HCT116 (cell line): ENCODE data around the gene BSG. TPM values are rescaled to one million over a fixed set of nuclear protein-coding genes. Genes with fewer than 3 reads are reported as not detected.

Source experiments
- ATAC-seq: fragments of 200-7000 bp; cut with Tn5 transposase; 2 replicates; pipeline ENCODE4 v1.9.1; 2020; ENCODE audit warnings: mild to moderate bottlenecking, moderate library complexity
- BruUV-seq: library from RNA; stranded (reverse); fragments of 400-500 nt; replicated peaks from 2 replicates; lab custom pipeline; 2021; lab: Mats Ljungman, UMichigan
- CTCF ChIA-PET: fragments of 300-600 bp; sonication (Branson Sonifier 250); formaldehyde crosslinking; loops from one replicate; lab custom pipeline; 2021; ENCODE audit warnings: antibody characterized with exemption; lab: Charles Lee
- POLR2A ChIA-PET: fragments of 300-600, 350-600 bp; sonication (Branson Sonifier 250); formaldehyde crosslinking; loops from one replicate; lab custom pipeline; 2021; ENCODE audit warnings: antibody characterized with exemption; lab: Charles Lee
- RAD21 ChIA-PET, 2 experiments: fragments of 300-600 bp; sonication (Branson Sonifier 250); formaldehyde crosslinking; loops; one replicate each; lab custom pipeline; 2023; ENCODE audit warnings: low total read pairs in 2 of 2; ENCODE audit not compliant: uncharacterized antibody in 2 of 2, unreplicated experiment in 2 of 2, low non-redundant PET in 1 of 2; lab: Charles Lee
- DNase-seq: peaks from one replicate; pipeline ENCODE4 v3.0.0-alpha.2; 2010; ENCODE audit warnings: low read depth, low spot score
- H2AFZ ChIP-seq: fragments of 200-600 bp; shearing (Covaris generic), sonication (generic); 2 replicates; pipeline ENCODE4 v1.6.1; 2017; ENCODE audit warnings: low read depth, mixed run types, mixed read lengths, antibody characterized with exemption, low read length; ENCODE audit not compliant: poor library complexity, severe bottlenecking
- H3K27ac ChIP-seq: 2 replicates; pipeline ENCODE4 v1.5.1; 2012; ENCODE audit warnings: low read depth, low read length
- H3K27me3 ChIP-seq: fragments of 200-600 bp; sonication (generic); 2 replicates; pipeline ENCODE4 v1.6.1; 2016; ENCODE audit warnings: mixed run types, low read length, mixed read lengths; ENCODE audit not compliant: insufficient read depth
- H3K36me3 ChIP-seq, 2 experiments: fragments of 200-500 bp in 1 of 2; fragments of 200-600 bp in 1 of 2; sonication (Bioruptor generic) in 1 of 2; sonication (generic) in 1 of 2; 2 replicates each; pipeline versions ENCODE4 v1.5.1 to v1.6.1; 2014 to 2016; ENCODE audit warnings: low read length in 2 of 2, inconsistent platforms in 1 of 2, mixed read lengths in 1 of 2, mixed run types in 1 of 2; ENCODE audit not compliant: insufficient read depth in 2 of 2, control insufficient read depth in 1 of 2
- H3K4me1 ChIP-seq, 2 experiments: fragments of 200-600 bp in 1 of 2; sonication (generic) in 1 of 2; 2 replicates each; pipeline versions ENCODE4 v1.5.1 to v1.6.1; 2012 to 2017; ENCODE audit warnings: low read length in 2 of 2, inconsistent platforms in 1 of 2, mild to moderate bottlenecking in 1 of 2, mixed read lengths in 1 of 2, mixed run types in 1 of 2, moderate library complexity in 1 of 2; ENCODE audit not compliant: insufficient read depth in 2 of 2, control insufficient read depth in 1 of 2
- H3K4me2 ChIP-seq: fragments of 200-600 bp; sonication (generic); 2 replicates; pipeline ENCODE4 v1.6.1; 2017; ENCODE audit warnings: mixed run types, low read length, mixed read lengths
- H3K4me3 ChIP-seq, 2 experiments: fragments of 200-600 bp in 1 of 2; sonication (generic) in 1 of 2; replicated peaks in 1 of 2; 2 replicates each; pipeline ENCODE4 v1.5.1; 2011 to 2016; ENCODE audit warnings: low read length in 2 of 2, control low read depth in 1 of 2, low read depth in 1 of 2, mild to moderate bottlenecking in 1 of 2, mixed read lengths in 1 of 2, mixed run types in 1 of 2
- H3K79me2 ChIP-seq: fragments of 200-600 bp; sonication (generic); 2 replicates; pipeline ENCODE4 v1.6.1; 2017; ENCODE audit warnings: mild to moderate bottlenecking, mixed run types, low read length, moderate library complexity, mixed read lengths; ENCODE audit not compliant: insufficient read depth
- H3K9ac ChIP-seq: fragments of 200-600 bp; sonication (generic); 2 replicates; pipeline ENCODE4 v1.6.1; 2016; ENCODE audit warnings: low read length, mixed read lengths
- H3K9me2 ChIP-seq: fragments of 200-600 bp; sonication (generic), shearing (Covaris generic); 2 replicates; pipeline ENCODE4 v1.6.1; 2017; ENCODE audit warnings: mixed run types, mild to moderate bottlenecking, moderate library complexity; ENCODE audit not compliant: insufficient read depth
- H3K9me3 ChIP-seq, 2 experiments: fragments of 200-500 bp in 1 of 2; fragments of 200-600 bp in 1 of 2; sonication (Bioruptor generic) in 1 of 2; sonication (generic) in 1 of 2; 2 replicates each; pipeline ENCODE4 v1.6.1; 2014 to 2017; ENCODE audit warnings: low read length in 2 of 2, mixed read lengths in 2 of 2, inconsistent platforms in 1 of 2, low read depth in 1 of 2, mild to moderate bottlenecking in 1 of 2, mixed run types in 1 of 2, moderate library complexity in 1 of 2; ENCODE audit not compliant: control insufficient read depth in 1 of 2, insufficient read depth in 1 of 2
- H4K20me1 ChIP-seq: fragments of 200-600 bp; sonication (generic), shearing (Covaris generic); 2 replicates; pipeline ENCODE4 v1.6.1; 2017; ENCODE audit warnings: mixed run types, mild to moderate bottlenecking, moderate library complexity; ENCODE audit not compliant: insufficient read depth
- CEBPB ChIP-seq: IDR thresholded peaks from 2 replicates; pipeline ENCODE4 v1.6.1; 2012; ENCODE audit warnings: low read depth
- CTCF ChIP-seq, 3 experiments: fragments of 200-600 bp in 1 of 3; sonication (generic) in 1 of 3; IDR thresholded peaks in 2 of 3; conservative IDR thresholded peaks in 1 of 3; 2 replicates each; pipeline ENCODE4 v1.5.1; 2012 to 2017; ENCODE audit warnings: low read depth in 2 of 3, low read length in 2 of 3, antibody characterized with exemption in 1 of 3, borderline replicate concordance in 1 of 3, control low read depth in 1 of 3, mild to moderate bottlenecking in 1 of 3, mixed read lengths in 1 of 3, mixed run types in 1 of 3, moderate library complexity in 1 of 3; ENCODE audit not compliant: insufficient read depth in 1 of 3
- EGR1 ChIP-seq: IDR thresholded peaks from 2 replicates; pipeline ENCODE4 v1.6.1; 2012; ENCODE audit warnings: low read depth
- ELF1 ChIP-seq: IDR thresholded peaks from 2 replicates; pipeline ENCODE4 v1.6.1; 2012; ENCODE audit warnings: low read depth, borderline replicate concordance
- EZH2phosphoT487 ChIP-seq: fragments of 200-600 bp; IDR thresholded peaks from 2 replicates; pipeline ENCODE4 v1.6.1; 2018; ENCODE audit warnings: antibody characterized with exemption, borderline replicate concordance
- FOSL1 ChIP-seq: IDR thresholded peaks from 2 replicates; pipeline ENCODE4 v1.6.1; 2012; ENCODE audit warnings: low read depth
- JUND ChIP-seq: IDR thresholded peaks from 2 replicates; pipeline ENCODE4 v1.6.1; 2012
- SIN3A ChIP-seq: IDR thresholded peaks from 2 replicates; pipeline ENCODE4 v1.6.1; 2012; ENCODE audit warnings: low read depth
- SRF ChIP-seq: IDR thresholded peaks from 2 replicates; pipeline ENCODE4 v1.6.1; 2012; ENCODE audit warnings: low read depth
- TCF7L2 ChIP-seq: IDR thresholded peaks from 2 replicates; pipeline ENCODE4 v1.7.0; 2011; ENCODE audit warnings: borderline replicate concordance, inconsistent platforms; ENCODE audit not compliant: insufficient read depth, insufficient read length; ENCODE audit errors: extremely low read depth
- YY1 ChIP-seq: IDR thresholded peaks from 2 replicates; pipeline ENCODE4 v1.6.1; 2011; ENCODE audit warnings: low read length, low read depth, moderate library complexity, mild to moderate bottlenecking; ENCODE audit not compliant: insufficient replicate concordance; ENCODE audit errors: extremely low read depth
- ZBTB33 ChIP-seq: IDR thresholded peaks from 2 replicates; pipeline ENCODE4 v1.6.1; 2011; ENCODE audit warnings: mild to moderate bottlenecking, low read length, moderate library complexity; ENCODE audit not compliant: insufficient replicate concordance; ENCODE audit errors: extremely low read depth
- ZFX ChIP-seq: fragments of 450-650 bp; IDR thresholded peaks from 2 replicates; pipeline ENCODE4 v1.6.1; 2017
- ZNF274 ChIP-seq: fragments of 200-500 bp; sonication (Bioruptor generic); IDR thresholded peaks from 2 replicates; pipeline ENCODE4 v1.6.1; 2014; ENCODE audit warnings: mild to moderate bottlenecking, low read depth, low read length, inconsistent platforms
- intact Hi-C: fragments of 100-400 bp; cut with micrococcal nuclease; formaldehyde crosslinking; loops from 2 replicates; pipeline ENCODE4 v1.10.0; 2022
- total RNA-seq: library from RNA; stranded (reverse); gene quantifications from one replicate; pipeline ENCODE4 v1.2.1, GENCODE V29; 2021; ENCODE audit not compliant: unreplicated experiment
- TF ChIP-seq, protein P1 (sequence below): IDR thresholded peaks from 2 replicates; pipeline ENCODE4 v1.6.1; 2012

BSG gene
- total RNA-seq, 1 experiment from 2014 or later: 603 TPM

DNA sequence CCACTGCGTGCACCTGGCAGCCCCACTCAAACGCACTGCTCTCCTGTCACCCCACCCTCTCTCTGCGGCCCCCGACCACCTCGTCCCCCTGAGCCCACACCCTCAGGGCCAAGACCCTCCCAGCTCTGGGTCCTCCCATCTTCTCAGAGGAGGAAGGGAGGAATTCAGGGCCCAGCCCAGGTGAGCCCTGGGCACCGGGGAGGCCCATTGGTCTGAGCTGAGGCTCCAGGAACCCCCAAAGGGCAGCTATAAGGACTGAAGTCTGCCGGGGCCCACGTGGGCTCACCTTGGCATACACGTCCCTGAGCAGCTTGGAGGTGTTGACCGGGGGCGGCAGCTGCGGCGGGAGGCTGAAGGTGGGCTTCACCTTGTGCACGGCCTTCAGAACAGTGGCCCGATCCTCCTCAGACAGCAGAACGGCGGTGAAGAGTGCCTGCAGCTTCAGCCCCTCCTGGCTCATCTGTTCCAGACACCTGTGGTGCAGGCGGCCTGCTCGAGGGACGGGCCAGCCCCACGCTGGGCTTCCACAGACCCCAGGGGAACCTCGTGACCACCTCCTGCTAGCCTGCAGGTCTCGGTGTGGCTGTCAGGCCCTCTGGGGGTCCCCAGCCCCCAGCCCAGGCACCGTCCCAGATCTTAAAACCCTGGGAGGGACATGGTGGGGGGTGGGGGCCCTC, 52.2 kb downstream of the BSG start:
- H3K9me2 ChIP-seq: no peaks in the 10 kb centered on the region
- H3K4me1 ChIP-seq: peaks cover 4 to 21% of the 10 kb centered on the region in 2 experiments; a peak in 3 of 4 replicates
- peaks cover 23% of the 10 kb centered on the region for H3K79me2 ChIP-seq
- no peaks in the 10 kb centered on the region for H3K9me3 ChIP-seq
- POLR2A ChIA-PET: no interaction called here
- DNase-seq: no peak
- H3K36me3 ChIP-seq: peaks cover 5 to 57% of the 10 kb centered on the region in 2 experiments
- no peak overlapping the region for H2AFZ ChIP-seq
- 0 out of 2 replicates have a peak overlapping the region, but pooled peaks have one; percentile 3 for H3K9ac ChIP-seq
- H3K4me2 ChIP-seq: peak overlapping the region; percentile 50
- intact Hi-C loops: no loop called here
- H3K27ac ChIP-seq: peak overlapping the region; percentile 53; the same call in 1 of the 2 replicates
- no peaks in the 10 kb centered on the region for H3K27me3 ChIP-seq
- no peaks in the 10 kb centered on the region for H4K20me1 ChIP-seq
- TF ChIP-seq EGR1: no peak
- no peak for TF ChIP-seq CEBPB
- TF ChIP-seq, all 23 proteins: peak for 0
- ChIA-PET CTCF (no interaction called here), RAD21 (no interaction called here)
- no peak for ATAC-seq
- H3K4me3 ChIP-seq: no peak overlapping the region
- BruUV-seq: no TSS peak

DNA sequence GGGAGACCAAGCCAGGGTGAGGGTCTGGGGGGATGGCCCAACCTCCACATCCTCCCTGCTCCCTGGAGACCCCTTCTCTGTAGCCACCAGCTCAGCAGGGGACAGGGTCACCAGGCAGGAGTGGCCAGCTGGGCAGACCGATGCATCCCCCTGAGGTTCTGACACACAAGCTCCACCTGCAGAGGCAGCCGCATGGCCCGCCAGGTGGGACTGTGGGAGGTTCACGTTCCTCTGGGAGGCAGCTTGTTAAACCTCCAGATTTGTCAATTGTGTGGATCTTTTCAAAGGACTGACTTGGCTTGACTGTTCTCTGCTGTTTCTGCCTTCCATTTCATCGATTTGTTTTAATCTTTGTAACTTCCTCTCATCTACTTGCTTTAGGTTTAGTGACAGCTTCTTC, 52.9 kb downstream of the BSG start:
- RAD21 ChIA-PET: no interaction called here
- intact Hi-C loops: no loop called here
- H3K27me3 ChIP-seq: no peaks in the 10 kb centered on the region
- no peak overlapping the region for H3K4me3 ChIP-seq
- CTCF ChIA-PET: no interaction called here
- no peak overlapping the region for H2AFZ ChIP-seq
- peaks cover 4 to 21% of the 10 kb centered on the region in 2 experiments; a peak in 3 of 4 replicates for H3K4me1 ChIP-seq
- H3K9me3 ChIP-seq: no peaks in the 10 kb centered on the region
- H3K79me2 ChIP-seq: peaks cover 28% of the 10 kb centered on the region
- DNase-seq: no peak
- POLR2A ChIA-PET: no interaction called here
- BruUV-seq: no TSS peak
- H3K9ac ChIP-seq: no peak overlapping the region
- H3K4me2 ChIP-seq: no peak overlapping the region
- no peak overlapping the region; the same call in 1 of the 2 replicates for H3K27ac ChIP-seq
- H3K36me3 ChIP-seq: peaks cover 7 to 53% of the 10 kb centered on the region in 2 experiments
- ATAC-seq: no peak
- no peaks in the 10 kb centered on the region for H4K20me1 ChIP-seq
- no peaks in the 10 kb centered on the region for H3K9me2 ChIP-seq
- no peak for TF ChIP-seq SIN3A
- TF ChIP-seq ZNF274: no peak
- TF ChIP-seq YY1: no peak
- TF ChIP-seq CEBPB: no peak
- TF ChIP-seq CTCF (IDR thresholded peaks at IDR 0.05 in 2 of 3, conservative IDR thresholded peaks at IDR 0.05 in 1 of 3; ENCODE audit: borderline replicate concordance in 1 of 3, insufficient read depth in 1 of 3, low read depth in 2 of 3, low read length in 2 of 3): no peak
- no peak for TF ChIP-seq EZH2phosphoT487
- TF ChIP-seq, protein P1, sequence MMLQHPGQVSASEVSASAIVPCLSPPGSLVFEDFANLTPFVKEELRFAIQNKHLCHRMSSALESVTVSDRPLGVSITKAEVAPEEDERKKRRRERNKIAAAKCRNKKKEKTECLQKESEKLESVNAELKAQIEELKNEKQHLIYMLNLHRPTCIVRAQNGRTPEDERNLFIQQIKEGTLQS: no peak
- no peak for TF ChIP-seq ELF1
- no peak for TF ChIP-seq ZBTB33
- TF ChIP-seq FOSL1: no peak
- TF ChIP-seq SRF: no peak
- TF ChIP-seq ZFX: no peak
- no peak for TF ChIP-seq JUND
- TF ChIP-seq TCF7L2: no peak
